H1 (cell line): ENCODE measurements around the gene GSTM3. TPM values are rescaled to one million over a fixed set of nuclear protein-coding genes. Genes with fewer than 3 reads are reported as not detected.

ENCODE experiments used
- CTCF ChIA-PET: fragments of 300-600 bp; sonication (Branson Sonifier 250); formaldehyde crosslinking; loops from one replicate; lab custom pipeline; 2021; ENCODE audit not compliant: partially characterized antibody; lab: Charles Lee
- POLR2A ChIA-PET: fragments of 300-600 bp; sonication (Branson Sonifier 250); formaldehyde crosslinking; loops from one replicate; lab custom pipeline; 2021; ENCODE audit warnings: inconsistent platforms; ENCODE audit not compliant: partially characterized antibody; lab: Charles Lee
- DNase-seq, 2 experiments: peaks; one replicate each; pipeline versions ENCODE4 v3.0.0 to v3.0.0-alpha.2; 2010 to 2022; ENCODE audit warnings: low spot score in 2 of 2, low read depth in 1 of 2, mixed read lengths in 1 of 2
- FAIRE-seq: peaks from 2 replicates; lab custom pipeline; 2011; peaks lifted over from hg19 to GRCh38; lab: Jason Lieb, UNC
- H2AFZ ChIP-seq: 2 replicates; pipeline ENCODE4 v1.8.1; 2012; ENCODE audit warnings: low read length, inconsistent platforms
- H2AK5ac ChIP-seq: 2 replicates; pipeline ENCODE4 v1.6.1; 2013; ENCODE audit warnings: low read depth, low read length
- H2BK120ac ChIP-seq: replicated peaks from 2 replicates; pipeline ENCODE3; 2013; ENCODE audit warnings: low read depth, low read length, inconsistent platforms
- H2BK12ac ChIP-seq: 2 replicates; pipeline ENCODE4 v1.6.1; 2013; ENCODE audit warnings: low read depth, low read length
- H2BK15ac ChIP-seq: 2 replicates; pipeline ENCODE4 v1.6.1; 2013; ENCODE audit warnings: low read length
- H2BK20ac ChIP-seq: 2 replicates; pipeline ENCODE4 v1.6.1; 2013; ENCODE audit warnings: low read length
- H2BK5ac ChIP-seq: 2 replicates; pipeline ENCODE4 v1.6.1; 2013; ENCODE audit warnings: low read depth, low read length
- H3K14ac ChIP-seq: 2 replicates; pipeline ENCODE4 v1.6.1; 2013; ENCODE audit warnings: inconsistent platforms; ENCODE audit not compliant: insufficient read length
- H3K18ac ChIP-seq: 2 replicates; pipeline ENCODE4 v1.6.1; 2013; ENCODE audit warnings: low read length; ENCODE audit errors: extremely low read depth
- H3K23ac ChIP-seq: 2 replicates; pipeline ENCODE4 v1.6.1; 2013; ENCODE audit warnings: inconsistent platforms; ENCODE audit not compliant: insufficient read length
- H3K23me2 ChIP-seq: 2 replicates; pipeline ENCODE4 v1.6.1; 2013; ENCODE audit warnings: low read depth, low read length
- H3K27ac ChIP-seq: 2 replicates; pipeline ENCODE4 v1.6.1; 2011; ENCODE audit warnings: low read depth, low read length, inconsistent platforms
- H3K27me3 ChIP-seq, 4 experiments: replicated peaks in 1 of 4; 1 replicate in 1 of 4; 2 replicates in 3 of 4; pipeline versions ENCODE4 v1.6.1 to v1.8.1; 2011 to 2013; ENCODE audit warnings: low read length in 3 of 4, mild to moderate bottlenecking in 3 of 4, inconsistent platforms in 2 of 4, mixed read lengths in 2 of 4, moderate library complexity in 1 of 4; ENCODE audit not compliant: control insufficient read depth in 3 of 4, insufficient read depth in 3 of 4; ENCODE audit errors: extremely low read depth in 1 of 4
- H3K36me3 ChIP-seq, 4 experiments: 2 replicates each; pipeline versions ENCODE4 v1.6.1 to v1.8.1; 2011 to 2013; ENCODE audit warnings: mild to moderate bottlenecking in 4 of 4, low read length in 3 of 4, moderate library complexity in 2 of 4, control low read depth in 1 of 4, inconsistent platforms in 1 of 4; ENCODE audit not compliant: insufficient read depth in 4 of 4, control insufficient read depth in 2 of 4
- H3K4ac ChIP-seq: replicated peaks from 2 replicates; pipeline ENCODE3; 2013; ENCODE audit warnings: low read length, low read depth, mixed read lengths, inconsistent platforms; ENCODE audit not compliant: insufficient read length
- H3K4me1 ChIP-seq, 4 experiments: replicated peaks in 1 of 4; 1 replicate in 1 of 4; 2 replicates in 3 of 4; pipeline versions ENCODE4 v1.6.1 to v1.8.1; 2011 to 2013; ENCODE audit warnings: low read length in 3 of 4, inconsistent platforms in 2 of 4, mixed read lengths in 1 of 4; ENCODE audit not compliant: insufficient read depth in 4 of 4, control insufficient read depth in 3 of 4
- H3K4me2 ChIP-seq, 2 experiments: 2 replicates each; pipeline versions ENCODE4 v1.6.1 to v1.8.1; 2011 to 2013; ENCODE audit warnings: low read depth in 2 of 2, low read length in 2 of 2, control low read depth in 1 of 2, inconsistent platforms in 1 of 2, mild to moderate bottlenecking in 1 of 2; ENCODE audit not compliant: insufficient read depth in 1 of 2
- H3K4me3 ChIP-seq, 4 experiments: fragments of 200-600, 300-600 bp in 1 of 4; sonication (generic), shearing (Covaris generic), sonication (Bioruptor Twin) in 1 of 4; 2 replicates each; pipeline versions ENCODE4 v1.5.1 to v1.8.1; 2011 to 2016; ENCODE audit warnings: low read length in 4 of 4, low read depth in 3 of 4, control low read depth in 2 of 4, inconsistent platforms in 2 of 4, mild to moderate bottlenecking in 2 of 4, mixed read lengths in 1 of 4, moderate library complexity in 1 of 4; ENCODE audit not compliant: insufficient read depth in 2 of 4; ENCODE audit errors: extremely low read depth in 1 of 4
- H3K56ac ChIP-seq: replicated peaks from 2 replicates; pipeline ENCODE3; 2013; ENCODE audit warnings: low read depth, mild to moderate bottlenecking, mixed read lengths, low read length, inconsistent platforms; ENCODE audit not compliant: insufficient read length
- H3K79me1 ChIP-seq: 2 replicates; pipeline ENCODE4 v1.6.1; 2013; ENCODE audit warnings: low read depth, low read length, control low read depth
- H3K79me2 ChIP-seq, 2 experiments: 2 replicates each; pipeline versions ENCODE4 v1.6.1 to v1.8.1; 2012 to 2013; ENCODE audit warnings: low read length in 2 of 2, mild to moderate bottlenecking in 2 of 2, inconsistent platforms in 1 of 2; ENCODE audit not compliant: insufficient read depth in 2 of 2, control insufficient read depth in 1 of 2
- H3K9ac ChIP-seq, 4 experiments: replicated peaks in 1 of 4; 1 replicate in 1 of 4; 2 replicates in 3 of 4; pipeline versions ENCODE4 v1.6.1 to v1.8.1; 2011 to 2013; ENCODE audit warnings: low read depth in 3 of 4, low read length in 3 of 4, control low read depth in 2 of 4, mild to moderate bottlenecking in 2 of 4, moderate library complexity in 2 of 4, inconsistent platforms in 1 of 4; ENCODE audit errors: extremely low read depth in 1 of 4
- H3K9me3 ChIP-seq, 2 experiments: 2 replicates each; pipeline versions ENCODE4 v1.6.1 to v1.8.1; 2012 to 2013; ENCODE audit warnings: mild to moderate bottlenecking in 2 of 2, moderate library complexity in 2 of 2, control low read depth in 1 of 2, inconsistent platforms in 1 of 2, low read depth in 1 of 2, low read length in 1 of 2, mixed read lengths in 1 of 2; ENCODE audit not compliant: insufficient read depth in 2 of 2
- H4K20me1 ChIP-seq, 2 experiments: replicated peaks in 1 of 2; 2 replicates each; pipeline versions ENCODE3 to v1.8.1; 2011 to 2013; ENCODE audit warnings: inconsistent platforms in 2 of 2, low read length in 2 of 2, mild to moderate bottlenecking in 1 of 2; ENCODE audit not compliant: insufficient read depth in 2 of 2, control insufficient read depth in 1 of 2
- H4K5ac ChIP-seq: 2 replicates; pipeline ENCODE4 v1.6.1; 2013; ENCODE audit warnings: low read length, low read depth, mixed read lengths, inconsistent platforms; ENCODE audit not compliant: insufficient read length
- H4K8ac ChIP-seq: 2 replicates; pipeline ENCODE4 v1.8.0; 2013; ENCODE audit warnings: mild to moderate bottlenecking, moderate library complexity, low read length, inconsistent platforms; ENCODE audit not compliant: insufficient read depth; ENCODE audit errors: extremely low read depth
- H4K91ac ChIP-seq: replicated peaks from 2 replicates; pipeline ENCODE3; 2013; ENCODE audit warnings: low read length, mixed read lengths, inconsistent platforms; ENCODE audit not compliant: insufficient read length
- CBX5 ChIP-seq: fragments of 300-800, 300-1000 bp; sonication (generic); IDR thresholded peaks from 2 replicates; pipeline ENCODE4 v1.7.1; 2016; ENCODE audit warnings: antibody characterized with exemption, low read length, low read depth
- CTBP2 ChIP-seq: IDR thresholded peaks from 2 replicates; pipeline ENCODE4 v1.7.0; 2011; ENCODE audit warnings: borderline replicate concordance, mild to moderate bottlenecking, moderate library complexity, mixed read lengths, low read length; ENCODE audit not compliant: insufficient read depth, insufficient read length
- HDAC2 ChIP-seq, 2 experiments: fragments of 300-600 bp in 1 of 2; sonication (generic) in 1 of 2; IDR thresholded peaks; 2 replicates each; pipeline ENCODE4 v1.6.1; 2011 to 2012; ENCODE audit warnings: low read depth in 2 of 2, low read length in 2 of 2, mild to moderate bottlenecking in 2 of 2, moderate library complexity in 2 of 2, borderline replicate concordance in 1 of 2, inconsistent platforms in 1 of 2
- JUN ChIP-seq: IDR thresholded peaks from 2 replicates; pipeline ENCODE4 v1.6.1; 2011; ENCODE audit warnings: low read depth, mild to moderate bottlenecking, improper control_type of control experiment, low read length
- JUND ChIP-seq: IDR thresholded peaks from 2 replicates; pipeline ENCODE4 v1.6.1; 2011; ENCODE audit warnings: mild to moderate bottlenecking, improper control_type of control experiment, low read length
- NRF1 ChIP-seq: IDR thresholded peaks from 2 replicates; pipeline ENCODE4 v1.6.1; 2011; ENCODE audit warnings: mild to moderate bottlenecking, low read depth, low read length, improper control_type of control experiment
- PHF8 ChIP-seq: fragments of 200-600 bp; sonication (generic); conservative IDR thresholded peaks from 2 replicates; pipeline ENCODE4 v1.7.1; 2012; ENCODE audit warnings: low read depth, mild to moderate bottlenecking, inconsistent platforms, low read length, moderate library complexity
- POU5F1 ChIP-seq: IDR thresholded peaks from 2 replicates; pipeline ENCODE4 v1.6.1; 2011; ENCODE audit warnings: low read depth, mild to moderate bottlenecking, low read length, moderate library complexity
- RFX5 ChIP-seq: IDR thresholded peaks from 2 replicates; pipeline ENCODE4 v1.6.1; 2011; ENCODE audit warnings: low read depth, low read length, improper control_type of control experiment, borderline replicate concordance
- WGBS, 2 experiments: shearing (Covaris generic) in 1 of 2; methylation state at CpG; one replicate each; pipeline versions ENCODE4 v1.1.6 to v1.1.7; 2013 to 2015; ENCODE audit warnings: low lambda C conversion rate in 2 of 2, mixed read lengths in 2 of 2, inconsistent platforms in 1 of 2, low coverage in 1 of 2, missing lambda C conversion rate in 1 of 2; ENCODE audit not compliant: insufficient replicate concordance in 2 of 2, insufficient coverage in 1 of 2, insufficient read length in 1 of 2; ENCODE audit errors: extremely low coverage in 1 of 2, missing lambda C conversion rate in 1 of 2; 5-methylcytosine and 5-hydroxymethylcytosine counted together
- polyA plus RNA-seq, 7 experiments: library from polyadenylated mRNA; depleted of rRNA in 3 of 7; stranded (reverse) in 5 of 7; unstranded in 2 of 7; fragments of >200 nt in 5 of 7; fragments of 200-250 nt in 2 of 7; gene quantifications; 1 replicate in 5 of 7; 2 replicates in 1 of 7; 4 replicates in 1 of 7; pipeline versions ENCODE4 v1.2.1 to v1.2.3, GENCODE V29; 2011 to 2013; ENCODE audit warnings: missing spikeins in 2 of 7, mixed read lengths in 2 of 7
- total RNA-seq: library from RNA; stranded (reverse); fragmentation: NEBNext Ultra II Directional; extraction: Animal tissue kit (Norgen Biotek cat#: 25700); gene quantifications from 2 replicates; pipeline ENCODE4 v1.2.1, GENCODE V29; 2021

Gene GSTM3
- total and polyA plus RNA-seq, 2 of the 8 experiments (the other 6 are each of a cell fraction or from before 2014, with no cell fraction given) = 2.2 to 5.1 TPM

DNA sequence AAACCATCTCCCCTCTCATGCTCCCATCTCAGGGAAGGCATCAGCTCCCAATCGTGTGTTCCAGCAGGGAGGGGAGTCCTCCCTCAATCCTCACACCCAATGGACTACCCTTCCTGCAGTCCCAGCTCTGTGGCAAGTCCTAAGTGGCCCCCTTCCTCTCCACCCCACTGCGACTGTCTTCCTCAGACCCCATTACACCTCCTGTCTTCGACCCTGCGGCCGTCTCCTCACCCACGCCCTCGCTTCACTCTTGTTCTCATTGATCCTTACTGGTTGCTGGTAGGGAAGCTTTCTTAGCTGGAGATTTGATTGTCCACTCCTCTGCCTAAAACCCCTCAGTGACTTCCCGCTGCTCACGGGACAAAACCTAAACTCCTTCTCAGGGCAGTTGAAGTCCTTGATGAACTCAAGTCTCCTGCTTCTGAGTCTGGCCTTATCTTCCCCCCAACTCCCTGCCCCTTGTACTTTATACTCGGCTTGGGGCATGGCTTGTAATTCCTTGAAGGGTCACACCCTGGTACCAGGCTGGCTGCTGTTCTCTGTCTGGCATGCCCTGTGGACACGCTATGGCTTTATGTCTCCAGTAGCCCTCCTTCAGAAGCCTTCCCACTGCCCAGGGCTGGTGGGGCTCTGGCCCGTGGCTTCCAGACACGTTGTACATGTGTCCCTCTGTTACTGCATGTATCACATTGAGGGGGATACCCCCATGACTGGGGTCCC, 25.2 kb upstream of the GSTM3 start:
- Histone ChIP-seq H3K23me2 (0 out of 2 replicates have a peak, but pooled peaks cover 1% of the 10 kb centered on the region), H3K79me2 (no peaks in the 10 kb centered on the region), H2AK5ac (no peak overlapping the region), H3K4ac (no peak overlapping the region), H3K27ac (no peak overlapping the region), H3K79me1 (no peaks in the 10 kb centered on the region), H3K4me1 (no peaks in the 10 kb centered on the region; a peak in 1 of 7 replicates), H3K18ac (no peak overlapping the region), H3K4me3 (no peak overlapping the region), H3K9me3 (no peaks in the 10 kb centered on the region), H2BK15ac (no peak overlapping the region), H3K4me2 (no peak overlapping the region), H3K14ac (no peak overlapping the region), H2BK120ac (no peak overlapping the region), H4K8ac (no peak overlapping the region), H2BK20ac (no peak overlapping the region), H4K91ac (no peak overlapping the region), H4K20me1 (no peaks in the 10 kb centered on the region), H2AFZ (no peak overlapping the region), H3K27me3 (no peaks in the 10 kb centered on the region), H3K23ac (no peak overlapping the region), H4K5ac (no peak overlapping the region), H2BK12ac (no peak overlapping the region), H3K9ac (no peak overlapping the region), H3K36me3 (no peaks in the 10 kb centered on the region), H3K56ac (no peak overlapping the region), H2BK5ac (no peak overlapping the region)
- FAIRE-seq (no peak), DNase-seq (no peak)
- TF ChIP-seq JUND = no peak
- TF ChIP-seq CTBP2 = no peak
- TF ChIP-seq HDAC2 (IDR thresholded peaks at IDR 0.05; ENCODE audit: borderline replicate concordance in 1 of 2, low read depth in 2 of 2, low read length in 2 of 2) = no peak
- no peak for TF ChIP-seq RFX5
- no peak for TF ChIP-seq NRF1
- TF ChIP-seq JUN = no peak
- TF ChIP-seq PHF8 = no peak
- no peak for TF ChIP-seq CBX5
- TF ChIP-seq POU5F1 = no peak
- WGBS, 2 experiments = 87% methylated on average over 13 of the region's 13 CpGs; no CpG with 5 or more reads in 1 of the 2 experiments
- ChIA-PET POLR2A (no interaction called here), CTCF (interaction anchor here (1.0 to 5.1 kb wide), 7 partner anchors 9 to 233 kb away, joined by 3 to 43 read pairs (median 3); no protein-coding TSS in a partner anchor)
